GM18511 (cell line): Measurements from ENCODE around the gene CDK5RAP2.

ENCODE experiments used
- ATAC-seq: cut with Tn5 transposase; IDR thresholded peaks from one replicate; pipeline ENCODE4 v1.9.1; 2021; ENCODE audit warnings: mild to moderate bottlenecking, moderate library complexity; ENCODE audit not compliant: unreplicated experiment

The CDK5RAP2 gene

GRCh38 chr9:120405860-120406259 lies 174.1 kb downstream of the CDK5RAP2 start:
- no peak for ATAC-seq

- ATAC-seq, result no peak
These were observed 174.8 kb downstream of the CDK5RAP2 start for GRCh38 chr9:120405134-120405533.

DNA sequence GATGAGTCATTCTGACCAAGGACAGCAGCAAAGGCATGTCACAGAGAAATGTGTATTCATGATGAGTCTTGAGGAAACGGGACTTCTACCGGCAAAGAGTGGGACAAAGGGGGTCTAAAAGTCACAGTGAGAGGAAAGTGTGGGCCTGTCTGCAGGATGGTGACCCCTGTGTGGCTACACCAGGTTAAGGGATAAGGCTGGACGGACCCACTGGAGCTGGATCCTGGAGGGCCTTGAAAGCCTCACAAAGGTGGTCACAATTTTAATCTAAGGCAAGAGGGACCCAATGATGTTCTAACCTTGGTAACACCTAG lies 176.5 kb downstream of the CDK5RAP2 start:
- ATAC-seq, result no peak

DNA sequence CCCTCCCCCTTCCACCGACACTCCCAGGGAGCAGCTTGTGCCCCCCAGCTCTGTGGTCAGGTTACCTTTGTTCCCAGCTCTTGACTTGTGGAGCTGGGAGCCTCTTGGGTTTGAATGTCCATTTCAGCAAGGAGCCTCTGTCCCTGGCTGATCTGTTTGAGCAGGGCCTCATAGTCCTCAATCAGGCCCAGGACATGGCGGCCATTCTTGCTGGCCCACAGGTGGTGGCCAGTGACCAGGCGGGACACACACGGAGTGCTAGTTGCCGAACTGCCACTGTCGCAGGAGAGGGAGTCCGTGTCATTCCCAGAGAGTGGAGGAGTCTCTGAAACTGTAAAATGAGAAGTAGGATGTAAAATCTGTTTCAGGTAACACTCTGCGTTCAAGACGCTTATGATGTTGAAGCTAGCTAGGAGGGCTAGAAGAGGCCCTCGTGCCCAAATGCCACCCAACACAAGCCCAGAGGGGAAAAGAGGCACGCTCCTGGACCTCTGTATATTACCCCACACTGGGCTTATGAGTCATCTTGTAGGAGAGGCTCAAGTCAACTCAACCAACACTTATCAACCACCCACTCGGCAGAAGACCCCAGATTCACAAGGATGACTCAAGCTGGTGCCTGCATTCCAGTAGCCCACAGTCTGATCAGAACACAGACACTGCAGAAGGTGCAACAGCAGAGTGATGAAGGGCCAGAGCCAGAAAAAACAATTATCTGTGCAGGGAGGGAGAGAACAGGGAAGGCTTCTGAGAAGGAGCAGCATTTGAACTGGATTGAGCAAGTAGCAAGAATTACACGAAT lies 177.0 kb downstream of the CDK5RAP2 start:
- no peak for ATAC-seq

- ATAC-seq, result no peak
These were observed 180.0 kb downstream of the CDK5RAP2 start for GRCh38 chr9:120399940-120400339.

DNA sequence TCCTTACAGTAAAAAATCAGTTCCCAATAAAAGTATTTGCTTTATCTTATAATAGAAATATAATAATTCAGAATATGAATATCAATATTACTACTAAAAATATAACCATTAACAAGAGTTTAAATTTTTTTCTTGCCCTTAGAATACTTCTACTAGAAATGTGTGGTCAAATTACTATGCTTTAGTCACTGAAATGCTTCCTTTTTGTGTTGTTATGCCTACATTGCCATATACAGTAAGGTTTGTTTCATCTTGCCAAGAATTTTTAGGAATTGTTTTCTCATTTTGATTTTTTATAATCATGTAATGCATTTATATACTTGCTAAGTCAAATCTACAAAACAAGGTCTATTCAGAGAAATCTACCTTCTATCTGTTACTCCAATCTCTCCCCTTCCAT lies 181.7 kb downstream of the CDK5RAP2 start:
- ATAC-seq, result no peak

- no peak for ATAC-seq
These were observed 182.5 kb downstream of the CDK5RAP2 start for GRCh38 chr9:120397453-120397852.

DNA sequence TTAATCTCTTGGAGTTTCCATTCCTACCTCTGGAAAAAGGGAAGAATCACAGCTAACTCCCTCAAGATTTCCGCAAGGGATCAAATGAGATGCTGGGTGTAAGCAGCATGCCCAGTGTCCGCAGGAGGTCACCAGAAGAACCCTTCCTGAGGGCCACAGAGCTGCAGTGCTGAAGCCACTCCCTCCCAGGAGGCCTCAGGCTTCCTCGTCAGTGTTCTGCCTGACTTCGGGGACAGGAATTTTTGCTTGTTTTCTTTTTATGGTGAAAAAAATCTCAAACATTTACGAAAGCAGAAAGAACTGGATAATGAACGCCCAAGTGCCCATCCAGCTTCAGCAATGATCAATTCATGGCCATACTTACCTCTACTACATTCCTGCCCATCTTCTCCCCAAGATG lies 183.0 kb downstream of the CDK5RAP2 start:
- ATAC-seq, result no peak

DNA sequence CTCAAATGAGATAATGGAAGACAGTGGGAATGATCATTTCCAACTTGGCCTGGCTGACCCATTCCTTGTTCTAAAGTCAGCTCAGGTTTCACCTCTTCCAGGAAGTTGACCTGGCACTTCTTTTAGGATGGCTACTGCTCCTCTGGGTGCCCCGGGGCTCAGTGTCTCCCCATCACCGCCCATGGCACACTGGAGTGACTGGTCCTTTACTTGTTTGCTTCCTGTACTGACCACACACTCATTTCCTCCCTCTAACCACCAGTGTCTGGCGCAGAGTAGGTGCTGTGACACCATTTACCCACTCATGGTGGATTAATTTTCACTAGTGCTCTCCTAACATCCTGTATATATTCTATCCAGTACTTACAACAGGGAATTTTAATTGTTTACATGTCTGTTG lies 183.5 kb downstream of the CDK5RAP2 start:
- ATAC-seq, result no peak

GRCh38 chr9:120395376-120395775 lies 184.6 kb downstream of the CDK5RAP2 start:
- ATAC-seq, result no peak

DNA sequence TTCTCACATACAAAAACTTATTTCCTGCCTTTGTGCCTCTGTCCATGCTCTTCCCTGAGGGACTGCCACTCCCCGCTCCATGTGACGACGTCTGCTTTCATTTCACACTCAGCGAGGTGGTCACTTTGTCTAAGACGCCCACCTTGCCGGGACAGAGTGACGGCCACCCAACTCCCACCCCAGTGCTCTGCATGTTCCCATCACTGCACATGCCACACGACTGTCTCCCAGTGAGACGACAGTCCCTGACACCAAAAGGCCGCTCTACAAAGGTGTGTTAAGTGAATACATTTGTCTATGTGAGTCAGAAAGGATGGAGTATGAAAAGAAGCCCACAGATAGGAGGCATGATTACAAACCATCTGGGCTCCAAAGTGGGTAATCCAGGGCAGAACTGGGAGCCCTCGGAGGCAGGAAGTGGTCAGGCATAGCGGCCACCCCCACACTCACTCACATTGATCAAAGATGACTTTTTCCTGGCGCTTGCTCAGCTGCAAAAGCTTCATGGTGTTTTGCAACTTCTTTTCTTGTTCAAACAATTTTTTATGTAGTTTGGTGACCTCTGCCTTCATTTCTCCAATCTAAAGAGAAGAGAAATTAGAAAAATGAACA lies 185.8 kb downstream of the CDK5RAP2 start:
- no peak for ATAC-seq

DNA sequence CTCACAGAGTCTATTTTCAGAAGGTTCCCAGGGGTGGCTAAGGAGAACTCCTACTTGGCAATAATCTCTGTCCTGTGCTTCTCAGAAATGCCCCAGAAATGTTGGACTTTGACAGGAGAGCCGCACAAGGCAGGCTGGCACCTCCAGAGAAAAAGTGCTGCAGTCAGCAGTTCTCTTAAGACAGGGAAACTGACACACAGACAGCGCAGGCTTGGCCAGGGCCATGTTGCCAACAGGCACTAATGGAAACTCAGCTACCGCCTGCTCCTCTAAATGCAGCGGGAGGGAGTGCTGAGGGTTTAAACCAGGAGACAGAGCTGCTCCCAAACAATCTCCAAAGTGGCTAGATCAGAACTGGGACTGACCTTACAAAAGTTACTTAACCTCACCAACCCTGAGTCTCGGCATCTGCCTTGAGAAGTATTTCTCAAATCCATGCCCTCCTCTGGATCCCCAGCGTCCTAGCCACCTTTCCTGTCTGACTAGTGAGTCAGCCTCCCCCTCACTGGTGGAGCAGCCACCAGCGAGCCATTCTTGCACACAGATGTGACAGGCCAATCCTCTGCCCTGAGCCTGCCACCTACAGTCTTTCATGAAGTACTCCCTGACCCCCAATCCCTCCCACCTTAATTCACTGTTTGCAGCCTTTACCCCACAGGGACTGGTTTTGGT lies 186.4 kb downstream of the CDK5RAP2 start:
- ATAC-seq, result no peak

GRCh38 chr9:120392711-120393110 lies 187.3 kb downstream of the CDK5RAP2 start:
- no peak for ATAC-seq

GRCh38 chr9:120392245-120392644 lies 187.7 kb downstream of the CDK5RAP2 start:
- ATAC-seq, result no peak

GRCh38 chr9:120391691-120392090 lies 188.3 kb downstream of the CDK5RAP2 start:
- ATAC-seq, result no peak

- no peak for ATAC-seq
These were observed 189.3 kb downstream of the CDK5RAP2 start for GRCh38 chr9:120390637-120391190.

GRCh38 chr9:120389867-120390266 lies 190.1 kb downstream of the CDK5RAP2 start:
- no peak for ATAC-seq

DNA sequence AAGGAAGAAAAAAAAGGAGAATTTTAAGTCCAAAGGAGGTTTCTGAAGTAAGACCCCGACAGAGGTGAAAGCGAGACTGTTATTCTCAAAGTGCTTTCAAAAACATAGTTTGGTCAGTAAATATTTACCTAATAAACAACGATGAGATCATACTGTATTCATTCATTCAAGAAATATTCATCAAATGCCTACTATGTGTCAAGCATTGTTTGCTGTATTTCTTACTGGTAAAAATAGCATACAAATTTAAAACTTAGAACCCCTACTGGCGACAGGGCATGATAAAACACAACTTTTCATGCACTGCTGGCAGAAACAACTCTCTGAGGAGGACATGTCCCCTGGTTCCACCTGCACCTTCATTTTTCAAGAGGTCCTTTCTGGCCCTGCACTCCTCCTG lies 190.7 kb downstream of the CDK5RAP2 start:
- no peak for ATAC-seq

DNA sequence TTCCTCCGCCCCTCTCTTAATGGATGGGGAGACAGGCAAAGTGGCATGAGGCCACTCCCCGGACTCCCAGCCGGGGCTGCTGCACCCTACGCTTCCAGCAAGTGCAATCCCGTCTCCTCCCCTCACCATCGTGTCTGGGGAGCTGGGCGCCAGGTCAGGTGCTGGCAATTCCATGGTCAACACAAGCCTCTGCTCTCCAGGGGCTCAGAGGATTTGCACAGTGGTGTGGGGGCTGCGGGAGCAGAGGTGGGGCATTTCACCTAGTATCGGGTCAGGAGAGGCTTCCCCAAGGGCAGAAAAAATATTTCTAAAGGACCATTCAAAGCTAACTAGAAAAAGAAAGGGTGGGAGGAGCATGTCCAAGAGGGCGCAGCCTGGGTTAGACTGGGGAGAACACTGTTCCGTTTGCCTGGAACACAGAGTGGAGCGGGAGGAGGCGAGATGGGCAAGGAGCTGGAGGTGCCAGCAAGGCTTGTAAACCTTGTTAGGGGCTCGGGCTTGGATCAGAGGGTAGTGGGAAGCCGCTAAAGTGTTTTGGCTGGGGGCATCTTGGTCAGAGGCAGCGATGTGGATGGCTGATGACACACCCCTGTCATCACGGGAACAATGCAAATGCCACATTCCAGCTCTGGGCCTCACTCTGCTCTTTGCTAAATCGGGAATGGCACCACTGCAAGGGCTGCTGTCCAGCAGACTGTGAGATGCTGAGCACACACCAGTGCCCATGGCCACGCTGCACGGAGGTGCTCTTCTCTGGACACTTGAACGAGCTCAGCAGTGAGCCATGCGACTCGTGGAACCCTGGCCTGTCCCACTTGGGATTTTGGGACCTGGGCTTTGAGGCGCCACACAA lies 191.7 kb downstream of the CDK5RAP2 start:
- ATAC-seq, result no peak

DNA sequence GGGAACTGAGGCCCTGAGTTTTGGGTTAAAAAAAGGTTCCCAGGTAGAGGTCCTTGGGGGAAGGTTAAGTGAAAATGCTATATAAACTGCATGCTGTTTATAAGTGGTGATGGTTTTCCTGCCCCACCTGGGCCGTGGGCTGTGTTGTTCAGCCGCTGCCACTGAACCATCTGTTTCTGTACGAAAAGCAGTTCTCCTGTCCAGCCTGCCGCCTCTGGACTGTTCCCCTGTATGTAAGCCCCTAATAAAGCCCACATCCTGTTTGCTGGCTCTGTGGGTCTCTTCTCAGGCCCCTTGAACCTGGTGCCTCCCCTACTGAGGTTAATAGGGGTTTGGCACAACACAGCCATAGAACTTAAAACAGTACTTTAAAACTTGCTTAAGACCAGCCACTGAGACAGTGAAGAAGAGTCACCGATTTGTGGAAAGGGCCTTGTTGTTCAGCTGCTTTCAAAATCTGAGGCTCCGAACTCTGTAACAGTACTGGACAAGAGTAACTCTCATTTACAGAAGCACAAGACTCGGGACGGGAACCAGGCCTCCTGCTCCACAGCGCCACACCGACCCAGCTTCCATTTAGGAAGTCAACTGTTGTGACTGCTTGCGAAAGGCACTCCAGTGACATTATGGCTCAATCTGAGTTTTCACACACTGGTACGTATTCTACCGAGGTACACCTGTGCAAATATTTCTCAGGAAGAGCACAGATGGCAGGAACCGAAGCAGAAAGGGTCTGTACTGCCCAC lies 192.5 kb downstream of the CDK5RAP2 start:
- ATAC-seq, result no peak
